NCI-H226 (cell line): Measurements from ENCODE around the gene PHKG2.

Experiments used
- DNase-seq: peaks from one replicate; pipeline ENCODE4 v3.0.0-alpha.2; 2015

Gene PHKG2

GRCh38 chr16:30728899-30729672 lies 19.1 kb upstream of the PHKG2 start:
- no peak for DNase-seq

GRCh38 chr16:30731411-30731810 lies 16.8 kb upstream of the PHKG2 start:
- no peak for DNase-seq

- no peak for DNase-seq
These were observed 11.0 kb upstream of the PHKG2 start for GRCh38 chr16:30736995-30737793.

- no peak for DNase-seq
These were observed 10.2 kb upstream of the PHKG2 start for GRCh38 chr16:30737794-30738648.

- DNase-seq, result no peak
These were observed 9.0 kb upstream of the PHKG2 start for GRCh38 chr16:30738984-30739951.

- peak; percentile 96 for DNase-seq
These were observed 7.6 kb upstream of the PHKG2 start for GRCh38 chr16:30740364-30741251.

GRCh38 chr16:30741461-30741914 lies 6.7 kb upstream of the PHKG2 start:
- peak; percentile 98 for DNase-seq

GRCh38 chr16:30743716-30744115 lies 4.5 kb upstream of the PHKG2 start:
- no peak for DNase-seq

- no peak for DNase-seq
These were observed 4.0 kb upstream of the PHKG2 start for GRCh38 chr16:30744183-30744582.

- no peak for DNase-seq
These were observed 3.1 kb upstream of the PHKG2 start for GRCh38 chr16:30745082-30745481.

GRCh38 chr16:30746638-30747175 lies 1.5 kb upstream of the PHKG2 start:
- no peak for DNase-seq

GRCh38 chr16:30747331-30747730 lies 894 bp upstream of the PHKG2 start:
- peak; percentile 46 for DNase-seq

- DNase-seq, result peak; percentile 70
These were observed 615 bp downstream of the PHKG2 start for GRCh38 chr16:30748634-30749445.

- DNase-seq, result no peak
These were observed 2.0 kb downstream of the PHKG2 start for GRCh38 chr16:30750201-30750600.

GRCh38 chr16:30750876-30751465 lies 2.7 kb downstream of the PHKG2 start:
- no peak for DNase-seq

- no peak for DNase-seq
These were observed 5.4 kb downstream of the PHKG2 start for GRCh38 chr16:30753596-30753995.

- DNase-seq, result no peak
These were observed 7.9 kb downstream of the PHKG2 start for GRCh38 chr16:30755955-30756780.

- no peak for DNase-seq
These were observed 8.5 kb downstream of the PHKG2 start for GRCh38 chr16:30756781-30757100.
